Left lung (tissue), 10 donors: ENCODE measurements around the gene ADCY10. TPM values are rescaled to one million over a fixed set of nuclear protein-coding genes. Genes with fewer than 3 reads are reported as not detected.

Source experiments
- ATAC-seq: fragments of 200-7000 bp; cut with Tn5 transposase; one replicate; pipeline ENCODE4 v1.9.1; 2020; ENCODE audit warnings: moderate library complexity
- DNase-seq, 4 donors: peaks; one replicate each; pipeline ENCODE4 v3.0.0-alpha.2; 2013 to 2020
- H3K27ac ChIP-seq, 2 donors: fragments of 200-600 bp; sonication (generic) in 1 of 2; one replicate each; pipeline versions ENCODE4 v1.5.0 to v1.8.0; 2020 to 2021
- H3K27me3 ChIP-seq, 2 donors: fragments of 200-600 bp; sonication (generic) in 1 of 2; one replicate each; pipeline versions ENCODE4 v1.5.0 to v1.8.0; 2020 to 2021
- H3K36me3 ChIP-seq, 2 donors: fragments of 200-600 bp; sonication (generic) in 1 of 2; one replicate each; pipeline versions ENCODE4 v1.5.0 to v1.8.0; 2020 to 2021
- H3K4me1 ChIP-seq, 2 donors: fragments of 200-600 bp; one replicate each; pipeline ENCODE4 v1.8.0; 2021
- H3K4me3 ChIP-seq, 2 donors: fragments of 200-600 bp; sonication (generic) in 1 of 2; one replicate each; pipeline versions ENCODE4 v1.5.0 to v1.8.0; 2020 to 2021; ENCODE audit warnings: mild to moderate bottlenecking in 1 of 2
- H3K9me3 ChIP-seq, 2 donors: fragments of 200-600 bp; sonication (generic) in 1 of 2; one replicate each; pipeline versions ENCODE4 v1.5.0 to v1.8.0; 2020 to 2021
- CTCF ChIP-seq, 2 donors: fragments of 200-600 bp; sonication (generic) in 1 of 2; IDR thresholded peaks; one replicate each; pipeline versions ENCODE4 v1.5.0 to v1.8.0; 2021; ENCODE audit warnings: antibody characterized with exemption in 2 of 2
- intact Hi-C, 2 donors: fragments of 100-400 bp; cut with DNase I; formaldehyde crosslinking; loops; one replicate each; pipeline versions ENCODE4 v1.11.2 to v1.14.2; 2022
- polyA plus RNA-seq, 6 donors: library from polyadenylated mRNA; unstranded; fragments of 120-200 nt; gene quantifications; one replicate each; pipeline ENCODE4 v1.2.1, GENCODE V29; 2013; ENCODE audit not compliant: insufficient read length in 6 of 6
- total RNA-seq, 2 donors: library from RNA; stranded (reverse); fragmentation: NEBNext Ultra II Directional; extraction: Animal tissue kit (Norgen Biotek cat#: 25700); gene quantifications; one replicate each; pipeline ENCODE4 v1.2.1, GENCODE V29; 2021
- donor health status: DM: no; HTN: yes; CAD: no.
- donor health status: DM: no; HTN: no; CAD: no.

Gene ADCY10
- total and polyA plus RNA-seq, 8 donors, result 0.11 to 0.37 (median 0.21) TPM; not detected in 1

GRCh38 chr1:167926486-167926997 lies 12.6 kb upstream of the ADCY10 start:
- no peak for TF ChIP-seq CTCF (IDR thresholded peaks at IDR 0.05)
- DNase-seq (no peak), ATAC-seq (no peak)
- Histone ChIP-seq H3K4me1 (no peaks in the 10 kb centered on the region), H3K36me3 (no peaks in the 10 kb centered on the region), H3K27ac (no peak overlapping the region), H3K9me3 (no peaks in the 10 kb centered on the region), H3K27me3 (no peaks in the 10 kb centered on the region), H3K4me3 (no peak overlapping the region)
- intact Hi-C loops, result no loop called here

- intact Hi-C loops, result no loop called here
- TF ChIP-seq CTCF (IDR thresholded peaks at IDR 0.05), result no peak
Observed at GRCh38 chr1:167924543-167925231, 10.8 kb upstream of the ADCY10 start.

GRCh38 chr1:167924102-167924501 lies 10.2 kb upstream of the ADCY10 start:
- H3K4me1 ChIP-seq, result no peaks in the 10 kb centered on the region
- H3K27me3 ChIP-seq, result no peaks in the 10 kb centered on the region
- intact Hi-C loops, result no loop called here

More at GRCh38 chr1:167924543-167925231, 10.8 kb upstream of the ADCY10 start:
- Histone ChIP-seq H3K36me3 (no peaks in the 10 kb centered on the region), H3K27ac (no peak overlapping the region), H3K27me3 (no peaks in the 10 kb centered on the region), H3K4me3 (no peak overlapping the region), H3K4me1 (no peaks in the 10 kb centered on the region), H3K9me3 (no peaks in the 10 kb centered on the region)
- DNase-seq, result no peak
- no peak for ATAC-seq

GRCh38 chr1:167923324-167924056 lies 9.6 kb upstream of the ADCY10 start:
- Histone ChIP-seq H3K27ac (no peak overlapping the region), H3K27me3 (no peaks in the 10 kb centered on the region), H3K9me3 (no peaks in the 10 kb centered on the region), H3K36me3 (peaks cover 0 to 2% of the 10 kb centered on the region in 2 donors), H3K4me1 (no peaks in the 10 kb centered on the region), H3K4me3 (no peak overlapping the region)
- intact Hi-C loops, result no loop called here
- no peak for DNase-seq
- TF ChIP-seq CTCF (IDR thresholded peaks at IDR 0.05), result no peak
- ATAC-seq, result no peak

More at GRCh38 chr1:167924102-167924501, 10.2 kb upstream of the ADCY10 start:
- no peak for TF ChIP-seq CTCF (IDR thresholded peaks at IDR 0.05)
- Histone ChIP-seq H3K36me3 (no peaks in the 10 kb centered on the region), H3K9me3 (no peaks in the 10 kb centered on the region), H3K27ac (no peak overlapping the region), H3K4me3 (no peak overlapping the region)
- ATAC-seq (no peak), DNase-seq (no peak)

- TF ChIP-seq CTCF (IDR thresholded peaks at IDR 0.05), result no peak
- Histone ChIP-seq H3K4me3 (no peak overlapping the region), H3K9me3 (no peaks in the 10 kb centered on the region), H3K4me1 (no peaks in the 10 kb centered on the region), H3K36me3 (peaks cover 0 to 10% of the 10 kb centered on the region in 2 donors), H3K27me3 (no peaks in the 10 kb centered on the region), H3K27ac (no peak overlapping the region)
- intact Hi-C loops, result no loop called here
- no peak for ATAC-seq
- no peak for DNase-seq
Observed at GRCh38 chr1:167922611-167923074, 8.7 kb upstream of the ADCY10 start.
